K562 (cell line): ENCODE data around the gene VPS11. TPM values are rescaled to one million over a fixed set of nuclear protein-coding genes. Genes with fewer than 3 reads are reported as not detected.

Experiments
- ATF1 ChIP-seq, 2 experiments: fragments of 450-650 bp in 1 of 2; IDR thresholded peaks; 2 replicates each; pipeline ENCODE4 v1.6.1; 2016; ENCODE audit warnings: missing compliant biosample characterization in 1 of 2, missing genetic modification characterization in 1 of 2
- CHD1 ChIP-seq: fragments of 200-600 bp; sonication (generic); IDR thresholded peaks from one replicate; pipeline ENCODE4 v1.6.1; 2012; ENCODE audit warnings: mild to moderate bottlenecking, moderate library complexity, low read length, inconsistent platforms
- CXXC5 ChIP-seq: fragments of 250-450 bp; sonication (Bioruptor Pico); IDR thresholded peaks from 2 replicates; pipeline ENCODE4 v1.8.0; 2022; ENCODE audit warnings: inconsistent platforms, mild to moderate bottlenecking, moderate library complexity
- HNRNPLL ChIP-seq: fragments of 200-400 bp; formaldehyde crosslinking; IDR thresholded peaks from 2 replicates; pipeline ENCODE4 v1.6.1; 2017; ENCODE audit warnings: low read length, low read depth, mild to moderate bottlenecking; ENCODE audit not compliant: poor library complexity, severe bottlenecking
- KLF13 ChIP-seq: fragments of 450-650 bp; IDR thresholded peaks from 2 replicates; pipeline ENCODE4 v1.6.1; 2016; ENCODE audit warnings: missing genetic modification characterization, low read depth, mild to moderate bottlenecking, missing compliant biosample characterization, moderate library complexity, borderline replicate concordance
- L3MBTL2 ChIP-seq: fragments of 450-650 bp; IDR thresholded peaks from 2 replicates; pipeline ENCODE4 v1.6.1; 2016; ENCODE audit warnings: mild to moderate bottlenecking, moderate library complexity
- RCOR1 ChIP-seq, 2 experiments: IDR thresholded peaks; 2 replicates each; pipeline ENCODE4 v1.6.1; 2012; ENCODE audit warnings: low read depth in 2 of 2, low read length in 2 of 2, borderline replicate concordance in 1 of 2, improper control_type of control experiment in 1 of 2
- RHOXF2B ChIP-seq: fragments of 250-450 bp; sonication (Bioruptor Pico); conservative IDR thresholded peaks from 2 replicates; pipeline ENCODE4 v1.5.1; 2021
- SIRT6 ChIP-seq: IDR thresholded peaks from one replicate; pipeline ENCODE4 v1.6.1; 2012; ENCODE audit warnings: low read depth, mild to moderate bottlenecking, control low read depth, inconsistent platforms, low read length, moderate library complexity
- SUPT5H ChIP-seq: fragments of 450-650 bp; IDR thresholded peaks from 2 replicates; pipeline ENCODE4 v1.6.1; 2016
- YBX1 ChIP-seq: fragments of 450-650 bp; IDR thresholded peaks from 2 replicates; pipeline ENCODE4 v1.7.1; 2016; ENCODE audit warnings: mild to moderate bottlenecking
- ZNF561 ChIP-seq: fragments of 450-650 bp; formaldehyde crosslinking; conservative IDR thresholded peaks from 2 replicates; pipeline ENCODE4 v1.4.0; 2020; ENCODE audit warnings: mild to moderate bottlenecking, moderate library complexity
- polyA plus RNA-seq, 8 experiments: library from polyadenylated mRNA; depleted of rRNA in 4 of 8; stranded (reverse) in 5 of 8; unstranded in 3 of 8; fragments of >200 nt; fragmentation: Nextera tagmentation in 2 of 8; fragmentation: Illumina TruSeq in 1 of 8; extraction: Ambion mirVana in 2 of 8; extraction: Trizol in 1 of 8; gene quantifications; 2 replicates each; pipeline versions ENCODE4 v1.2.1 to v1.2.3, GENCODE V29; 2011 to 2014; ENCODE audit warnings: inconsistent platforms in 1 of 8, missing spikeins in 1 of 8
- total RNA-seq, 7 experiments: library from RNA; depleted of rRNA in 6 of 7; stranded (reverse); fragments of >200 nt in 6 of 7; fragmentation: Illumina TruSeq in 2 of 7; extraction: Trizol in 2 of 7; gene quantifications; 2 replicates each; pipeline versions ENCODE4 v1.2.1 to v1.2.3, GENCODE V29; 2011 to 2021; ENCODE audit warnings: low replicate concordance in 1 of 7
- TF ChIP-seq, protein P1 (sequence below), 3 experiments: fragments of 200-800 bp in 1 of 3; fragments of 250-450 bp in 1 of 3; fragments of 450-650 bp in 1 of 3; sonication (Bioruptor Pico) in 1 of 3; sonication (Bioruptor generic) in 1 of 3; formaldehyde crosslinking in 1 of 3; IDR thresholded peaks; 2 replicates each; pipeline versions ENCODE4 v1.6.1 to v1.8.0; 2016 to 2022; ENCODE audit warnings: mild to moderate bottlenecking in 2 of 3, missing genetic modification characterization in 2 of 3, missing compliant biosample characterization in 1 of 3, moderate library complexity in 1 of 3
- TF ChIP-seq, protein P2 (sequence below): fragments of 250-450 bp; sonication (Bioruptor Pico); IDR thresholded peaks from 2 replicates; pipeline ENCODE4 v1.4.0; 2020; ENCODE audit warnings: mild to moderate bottlenecking, moderate library complexity, borderline replicate concordance

The VPS11 gene
- total and polyA plus RNA-seq, 9 of the 15 experiments (the other 6 are each of a cell fraction or from before 2014, with no cell fraction given) = 14.1 to 35.5 (median 27.5) TPM

DNA sequence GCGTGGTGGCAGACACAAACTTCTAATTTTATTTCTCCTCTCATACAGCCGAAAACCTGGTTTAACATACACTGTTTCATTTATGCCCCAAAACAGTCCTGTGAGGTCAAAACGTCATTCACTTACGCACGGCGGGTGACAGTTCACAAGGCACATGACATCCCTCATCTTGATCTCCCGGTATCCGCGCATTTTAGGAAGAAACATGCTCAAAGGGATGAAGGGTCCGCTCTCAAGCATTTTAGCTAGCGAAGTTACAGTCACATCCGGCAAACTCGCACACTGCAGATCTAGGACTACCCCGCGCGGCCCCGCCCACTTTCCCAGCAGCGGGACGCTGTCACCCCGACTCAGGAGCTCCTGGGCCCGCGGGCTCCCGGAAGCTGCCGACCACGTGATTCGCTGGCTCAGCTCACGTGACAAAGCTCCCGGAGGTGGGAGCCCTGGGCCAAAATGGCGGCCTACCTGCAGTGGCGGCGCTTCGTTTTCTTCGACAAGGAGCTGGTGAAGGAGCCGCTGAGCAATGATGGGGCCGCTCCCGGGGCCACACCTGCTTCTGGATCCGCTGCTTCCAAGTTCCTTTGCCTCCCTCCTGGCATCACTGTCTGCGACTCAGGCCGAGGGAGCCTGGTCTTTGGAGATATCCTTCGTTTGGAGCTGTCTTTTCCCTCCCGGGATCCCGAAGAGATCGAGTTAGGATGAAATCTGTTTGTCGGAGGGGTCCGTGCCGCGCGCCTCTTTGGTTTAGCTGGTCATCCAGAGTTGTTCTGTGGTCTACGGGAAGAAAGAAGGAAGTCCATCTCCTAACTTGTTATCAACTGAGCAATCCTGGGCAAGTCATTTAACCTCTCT, at the start of gene VPS11 (continued):
- no peak for TF ChIP-seq ZNF561 (CRISPR knock-in tag)
- peak; percentile 75 for TF ChIP-seq CXXC5 (CRISPR knock-in tag)
- TF ChIP-seq YBX1 = no peak
- TF ChIP-seq KLF13 = peak; percentile 98
- no peak for TF ChIP-seq ATF1 (CRISPR knock-in tag; IDR thresholded peaks at IDR 0.05)
- peak; percentile 83 for TF ChIP-seq ATF1 (tag; IDR thresholded peaks at IDR 0.05)
- TF ChIP-seq RHOXF2B (CRISPR knock-in tag) = no peak
- TF ChIP-seq SIRT6 = no peak
- TF ChIP-seq HNRNPLL = peak; percentile 76
- TF ChIP-seq L3MBTL2 = peak; percentile 65; the same call in 1 of the 2 replicates
- TF ChIP-seq, protein P1, sequence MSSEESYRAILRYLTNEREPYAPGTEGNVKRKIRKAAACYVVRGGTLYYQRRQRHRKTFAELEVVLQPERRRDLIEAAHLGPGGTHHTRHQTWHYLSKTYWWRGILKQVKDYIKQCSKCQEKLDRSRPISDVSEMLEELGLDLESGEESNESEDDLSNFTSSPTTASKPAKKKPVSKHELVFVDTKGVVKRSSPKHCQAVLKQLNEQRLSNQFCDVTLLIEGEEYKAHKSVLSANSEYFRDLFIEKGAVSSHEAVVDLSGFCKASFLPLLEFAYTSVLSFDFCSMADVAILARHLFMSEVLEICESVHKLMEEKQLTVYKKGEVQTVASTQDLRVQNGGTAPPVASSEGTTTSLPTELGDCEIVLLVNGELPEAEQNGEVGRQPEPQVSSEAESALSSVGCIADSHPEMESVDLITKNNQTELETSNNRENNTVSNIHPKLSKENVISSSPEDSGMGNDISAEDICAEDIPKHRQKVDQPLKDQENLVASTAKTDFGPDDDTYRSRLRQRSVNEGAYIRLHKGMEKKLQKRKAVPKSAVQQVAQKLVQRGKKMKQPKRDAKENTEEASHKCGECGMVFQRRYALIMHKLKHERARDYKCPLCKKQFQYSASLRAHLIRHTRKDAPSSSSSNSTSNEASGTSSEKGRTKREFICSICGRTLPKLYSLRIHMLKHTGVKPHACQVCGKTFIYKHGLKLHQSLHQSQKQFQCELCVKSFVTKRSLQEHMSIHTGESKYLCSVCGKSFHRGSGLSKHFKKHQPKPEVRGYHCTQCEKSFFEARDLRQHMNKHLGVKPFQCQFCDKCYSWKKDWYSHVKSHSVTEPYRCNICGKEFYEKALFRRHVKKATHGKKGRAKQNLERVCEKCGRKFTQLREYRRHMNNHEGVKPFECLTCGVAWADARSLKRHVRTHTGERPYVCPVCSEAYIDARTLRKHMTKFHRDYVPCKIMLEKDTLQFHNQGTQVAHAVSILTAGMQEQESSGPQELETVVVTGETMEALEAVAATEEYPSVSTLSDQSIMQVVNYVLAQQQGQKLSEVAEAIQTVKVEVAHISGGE (CRISPR knock-in tag; IDR thresholded peaks at IDR 0.05) = peak in 1 of 3 experiments; percentile 76; a peak in 2 of 6 replicates
- TF ChIP-seq RCOR1 (IDR thresholded peaks at IDR 0.05; ENCODE audit: borderline replicate concordance in 1 of 2, low read depth in 2 of 2, low read length in 2 of 2) = peak in 1 of 2 experiments; percentile 64; a peak in 2 of 4 replicates
- TF ChIP-seq CHD1 = peak; percentile 37
- peak; percentile 63 for TF ChIP-seq SUPT5H
- TF ChIP-seq, protein P2, sequence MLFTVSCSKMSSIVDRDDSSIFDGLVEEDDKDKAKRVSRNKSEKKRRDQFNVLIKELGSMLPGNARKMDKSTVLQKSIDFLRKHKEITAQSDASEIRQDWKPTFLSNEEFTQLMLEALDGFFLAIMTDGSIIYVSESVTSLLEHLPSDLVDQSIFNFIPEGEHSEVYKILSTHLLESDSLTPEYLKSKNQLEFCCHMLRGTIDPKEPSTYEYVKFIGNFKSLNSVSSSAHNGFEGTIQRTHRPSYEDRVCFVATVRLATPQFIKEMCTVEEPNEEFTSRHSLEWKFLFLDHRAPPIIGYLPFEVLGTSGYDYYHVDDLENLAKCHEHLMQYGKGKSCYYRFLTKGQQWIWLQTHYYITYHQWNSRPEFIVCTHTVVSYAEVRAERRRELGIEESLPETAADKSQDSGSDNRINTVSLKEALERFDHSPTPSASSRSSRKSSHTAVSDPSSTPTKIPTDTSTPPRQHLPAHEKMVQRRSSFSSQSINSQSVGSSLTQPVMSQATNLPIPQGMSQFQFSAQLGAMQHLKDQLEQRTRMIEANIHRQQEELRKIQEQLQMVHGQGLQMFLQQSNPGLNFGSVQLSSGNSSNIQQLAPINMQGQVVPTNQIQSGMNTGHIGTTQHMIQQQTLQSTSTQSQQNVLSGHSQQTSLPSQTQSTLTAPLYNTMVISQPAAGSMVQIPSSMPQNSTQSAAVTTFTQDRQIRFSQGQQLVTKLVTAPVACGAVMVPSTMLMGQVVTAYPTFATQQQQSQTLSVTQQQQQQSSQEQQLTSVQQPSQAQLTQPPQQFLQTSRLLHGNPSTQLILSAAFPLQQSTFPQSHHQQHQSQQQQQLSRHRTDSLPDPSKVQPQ (CRISPR knock-in tag) = 0 out of 2 replicates have a peak, but pooled peaks have one; percentile 31
